Hypothalamus (tissue), 51 donors: Measurements from ENCODE around the gene HCRTR2.
A peak's percentile ranks its signal among the peaks of the same experiment; 100 is the strongest.
"Not testable (repeated sequence)": the region's sequence is repeated elsewhere in the genome, so short reads cannot be mapped to it uniquely, and the experiment has no call there.

ENCODE experiments used
- DNase-seq, 51 donors: peaks; one replicate each; lab custom pipeline; 2025; lab: John Stamatoyannopoulos, UW

The HCRTR2 gene

GRCh38 chr6:55174211-55175026 lies at the start of gene HCRTR2:
HCRTR2 (plus strand) TSS chr6:55174515; CDS start chr6:55174588, 73 bp downstream.
- peak in 3 of 51 donors; percentile 5 to 13 (median 6) for DNase-seq

GRCh38 chr6:55130806-55131324 lies 43.5 kb upstream of the HCRTR2 start:
- DNase-seq = no peak

GRCh38 chr6:55131616-55132015 lies 42.7 kb upstream of the HCRTR2 start:
- no peak for DNase-seq

- no peak for DNase-seq
Measured at GRCh38 chr6:55136916-55137315, 37.4 kb upstream of the HCRTR2 start.

GRCh38 chr6:55137929-55138693 lies 36.2 kb upstream of the HCRTR2 start:
- DNase-seq = no peak

GRCh38 chr6:55141611-55142010 lies 32.7 kb upstream of the HCRTR2 start:
- DNase-seq = no peak

GRCh38 chr6:55142610-55143009 lies 31.7 kb upstream of the HCRTR2 start:
- no peak for DNase-seq

GRCh38 chr6:55153284-55153683 lies 21.0 kb upstream of the HCRTR2 start:
- DNase-seq = no peak

GRCh38 chr6:55158784-55159183 lies 15.5 kb upstream of the HCRTR2 start:
- DNase-seq = not testable (repeated sequence)

GRCh38 chr6:55167860-55168259 lies 6.5 kb upstream of the HCRTR2 start:
- DNase-seq = no peak

GRCh38 chr6:55175078-55176049 lies 1.0 kb downstream of the HCRTR2 start:
- peak in 4 of 51 donors; percentile 1 to 10 (median 2) for DNase-seq

- no peak for DNase-seq
Measured at GRCh38 chr6:55176958-55177357, 2.6 kb downstream of the HCRTR2 start.

- DNase-seq = no peak
Measured at GRCh38 chr6:55180258-55180657, 5.9 kb downstream of the HCRTR2 start.

- DNase-seq = no peak
Measured at GRCh38 chr6:55182016-55182650, 7.8 kb downstream of the HCRTR2 start.

GRCh38 chr6:55184782-55185530 lies 10.6 kb downstream of the HCRTR2 start:
- no peak for DNase-seq

GRCh38 chr6:55198715-55199114 lies 24.4 kb downstream of the HCRTR2 start:
- no peak for DNase-seq

- no peak for DNase-seq
Measured at GRCh38 chr6:55199239-55199638, 24.9 kb downstream of the HCRTR2 start.

- DNase-seq = no peak
Measured at GRCh38 chr6:55208478-55209458, 34.5 kb downstream of the HCRTR2 start.
